Lower leg skin (tissue), 4 donors: Measurements from ENCODE around the gene GPR4. TPM values are rescaled to one million over a fixed set of nuclear protein-coding genes. Genes with fewer than 3 reads are reported as not detected.
A peak's percentile ranks its signal among the peaks of the same experiment; 100 is the strongest.

Source experiments
- DNase-seq, 2 donors: peaks; one replicate each; pipeline ENCODE4 v3.0.0-alpha.2; 2019; ENCODE audit warnings: low spot score in 2 of 2
- H3K4me3 ChIP-seq: fragments of 200-600 bp; sonication (generic); 2 replicates; pipeline ENCODE4 v1.5.1; 2017; ENCODE audit warnings: mild to moderate bottlenecking, low read depth; ENCODE audit not compliant: poor library complexity, severe bottlenecking
- CTCF ChIP-seq, 3 donors: fragments of 450-650 bp; IDR thresholded peaks; one replicate each; pipeline ENCODE4 v1.5.1; 2016; ENCODE audit warnings: antibody characterized with exemption in 3 of 3, mild to moderate bottlenecking in 3 of 3, moderate library complexity in 2 of 3
- POLR2A ChIP-seq, 2 donors: fragments of 450-650 bp; IDR thresholded peaks; one replicate each; pipeline ENCODE4 v1.6.1; 2016 to 2017; ENCODE audit warnings: antibody characterized with exemption in 2 of 2, mild to moderate bottlenecking in 1 of 2, moderate library complexity in 1 of 2
- WGBS, 2 donors: methylation state at CpG; one replicate each; pipeline ENCODE4 v1.1.5; 2018; 5-methylcytosine and 5-hydroxymethylcytosine counted together
- intact Hi-C: fragments of 100-400 bp; cut with DNase I; formaldehyde crosslinking; loops from one replicate; pipeline ENCODE4 v1.15.0; 2023; ENCODE audit warnings: low total_unique reads
- total RNA-seq, 4 donors: library from RNA; depleted of rRNA; stranded (reverse); fragments of >200 nt; gene quantifications; one replicate each; pipeline ENCODE4 v1.1.0, GENCODE V29; 2016

The GPR4 gene
- total RNA-seq, 4 donors from 2014 or later = 0.34 to 1.0 (median 0.70) TPM

- TF ChIP-seq POLR2A (IDR thresholded peaks at IDR 0.05) (no peak), CTCF (IDR thresholded peaks at IDR 0.05) (no peak)
- DNase-seq = no peak
- intact Hi-C loops = loop anchor here (2.0 kb wide), 1 partner anchor 30 kb away; no protein-coding TSS in a partner anchor
- H3K4me3 ChIP-seq = no peak overlapping the region
- 90 to 100% methylated on average over 2 to 5 of the region's 5 CpGs for WGBS, 2 donors
Observed at GRCh38 chr19:45556835-45557234, 45.2 kb downstream of the GPR4 start.

GRCh38 chr19:45554481-45554880 lies 47.5 kb downstream of the GPR4 start:
- no peak overlapping the region for H3K4me3 ChIP-seq
- intact Hi-C loops = no loop called here
- no peak for DNase-seq
- 79 to 88% methylated on average over 1 of the region's 1 CpG for WGBS, 2 donors
- TF ChIP-seq POLR2A (IDR thresholded peaks at IDR 0.05) (no peak), CTCF (IDR thresholded peaks at IDR 0.05) (no peak)

GRCh38 chr19:45553464-45553863 lies 48.5 kb downstream of the GPR4 start:
- TF ChIP-seq CTCF (IDR thresholded peaks at IDR 0.05) = no peak
- TF ChIP-seq POLR2A (IDR thresholded peaks at IDR 0.05) = no peak
- DNase-seq = no peak
- 68 to 86% methylated on average over 23 to 24 of the region's 34 CpGs for WGBS, 2 donors

GRCh38 chr19:45547965-45548609 lies 53.9 kb downstream of the GPR4 start:
- TF ChIP-seq POLR2A (IDR thresholded peaks at IDR 0.05) (no peak), CTCF (IDR thresholded peaks at IDR 0.05) (no peak)
- DNase-seq = peak; percentile 73 to 92
- intact Hi-C loops = no loop called here
- 42 to 54% methylated on average over 9 of the region's 9 CpGs for WGBS, 2 donors
- no peak overlapping the region for H3K4me3 ChIP-seq

More at GRCh38 chr19:45553464-45553863, 48.5 kb downstream of the GPR4 start:
- intact Hi-C loops = no loop called here
- no peak overlapping the region for H3K4me3 ChIP-seq

- no peak for DNase-seq
- H3K4me3 ChIP-seq = no peak overlapping the region
- WGBS, 2 donors = 82 to 87% methylated on average over 10 of the region's 10 CpGs
- intact Hi-C loops = no loop called here
- no peak for TF ChIP-seq CTCF (IDR thresholded peaks at IDR 0.05)
- TF ChIP-seq POLR2A (IDR thresholded peaks at IDR 0.05) = no peak
Observed at GRCh38 chr19:45547211-45547770, 54.7 kb downstream of the GPR4 start.
